ENCODE results near the gene BCCIP.

GRCh38 chr10:125782616-125783015, 40.7 kb upstream of the BCCIP start:
- no peak for TF ChIP-seq GATA3 (IDR thresholded peaks at IDR 0.05; ENCODE audit: low read depth, low read length)
- TF ChIP-seq GATA2 (IDR thresholded peaks at IDR 0.05; ENCODE audit: low read depth, low read length): no peak

Data from SH-SY5Y (cell line).